GM21717 (cell line): ENCODE data around the gene DMWD.
"Not testable (repeated sequence)": the region's sequence is repeated elsewhere in the genome, so short reads cannot be mapped to it uniquely, and the experiment has no call there.

Experiments used
- ATAC-seq: cut with Tn5 transposase; IDR thresholded peaks from one replicate; pipeline ENCODE4 v1.9.1; 2021; ENCODE audit warnings: mild to moderate bottlenecking, moderate library complexity; ENCODE audit not compliant: unreplicated experiment

DMWD gene

DNA sequence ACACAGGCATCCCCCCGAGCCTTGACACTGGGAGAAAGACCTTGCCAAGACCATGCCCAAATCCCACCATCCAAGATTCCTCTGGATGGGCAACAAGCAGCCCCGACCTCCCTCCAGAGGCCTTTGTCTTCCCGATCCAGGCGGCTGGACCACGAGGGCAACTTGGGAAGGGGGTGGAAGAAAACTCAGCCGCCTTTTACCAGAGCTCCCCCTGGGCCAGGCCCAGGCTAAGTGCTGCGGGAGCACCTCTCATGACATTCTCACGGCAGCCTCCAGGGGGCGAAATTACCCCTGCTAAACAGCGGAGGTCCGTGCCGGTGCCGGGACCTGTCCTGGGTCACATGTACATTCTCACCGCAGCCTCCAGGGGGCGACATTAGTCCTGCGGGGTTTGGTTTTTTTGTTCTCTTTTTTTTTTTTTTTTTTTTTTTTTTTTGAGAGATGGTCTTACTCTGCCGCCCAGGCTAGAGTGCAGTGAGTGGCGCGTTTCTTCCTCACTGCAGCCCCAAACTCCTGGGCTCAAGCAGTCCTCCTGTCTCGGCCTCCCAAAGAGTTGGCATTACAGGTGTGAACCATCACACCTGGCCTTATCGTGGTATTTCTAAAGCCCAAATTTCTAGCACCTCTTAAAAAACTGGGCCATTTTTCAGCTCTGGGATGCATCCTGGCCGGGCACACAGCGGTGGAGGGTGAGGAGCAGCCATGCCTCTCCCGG, 24.5 kb upstream of the DMWD start:
- peak; percentile 64 for ATAC-seq

DNA sequence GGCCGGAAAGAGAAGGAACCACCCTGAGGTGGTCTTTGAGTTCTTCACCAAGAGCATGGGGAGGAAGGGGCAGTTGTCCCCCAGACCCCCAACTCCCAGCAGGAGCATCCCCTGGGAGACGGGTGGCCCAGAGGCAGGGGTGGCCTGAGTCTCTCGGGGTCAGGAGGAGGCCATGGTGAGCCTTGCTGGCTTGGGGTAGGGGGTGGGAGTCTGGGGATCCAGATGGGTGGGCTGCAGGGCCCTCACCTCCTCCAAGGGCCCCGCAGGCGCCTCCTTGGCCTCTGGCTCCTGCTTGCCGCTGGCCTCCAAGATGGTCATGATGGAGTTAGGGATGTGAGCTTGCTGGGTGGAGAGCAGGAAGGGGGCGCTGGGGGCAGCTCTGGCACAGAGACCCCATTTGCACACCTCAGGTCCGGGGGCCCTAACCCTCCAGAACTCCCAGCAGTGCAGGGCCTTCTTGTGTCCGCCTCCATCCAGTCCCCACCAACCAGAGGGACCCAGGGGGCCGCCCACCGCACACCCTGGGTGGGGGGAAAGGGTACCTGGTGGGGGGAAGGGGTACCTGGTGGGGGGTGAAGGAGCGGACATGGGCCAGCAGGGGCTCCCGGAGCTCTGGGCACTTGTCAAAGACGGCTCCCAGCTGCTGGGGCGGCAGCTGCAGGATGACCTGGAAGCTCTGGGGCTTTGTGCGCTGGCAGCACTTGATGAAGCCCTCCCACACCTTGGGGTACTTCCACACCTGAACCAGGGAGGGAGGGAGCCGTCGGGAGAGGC, 23.8 kb upstream of the DMWD start:
- no peak for ATAC-seq

DNA sequence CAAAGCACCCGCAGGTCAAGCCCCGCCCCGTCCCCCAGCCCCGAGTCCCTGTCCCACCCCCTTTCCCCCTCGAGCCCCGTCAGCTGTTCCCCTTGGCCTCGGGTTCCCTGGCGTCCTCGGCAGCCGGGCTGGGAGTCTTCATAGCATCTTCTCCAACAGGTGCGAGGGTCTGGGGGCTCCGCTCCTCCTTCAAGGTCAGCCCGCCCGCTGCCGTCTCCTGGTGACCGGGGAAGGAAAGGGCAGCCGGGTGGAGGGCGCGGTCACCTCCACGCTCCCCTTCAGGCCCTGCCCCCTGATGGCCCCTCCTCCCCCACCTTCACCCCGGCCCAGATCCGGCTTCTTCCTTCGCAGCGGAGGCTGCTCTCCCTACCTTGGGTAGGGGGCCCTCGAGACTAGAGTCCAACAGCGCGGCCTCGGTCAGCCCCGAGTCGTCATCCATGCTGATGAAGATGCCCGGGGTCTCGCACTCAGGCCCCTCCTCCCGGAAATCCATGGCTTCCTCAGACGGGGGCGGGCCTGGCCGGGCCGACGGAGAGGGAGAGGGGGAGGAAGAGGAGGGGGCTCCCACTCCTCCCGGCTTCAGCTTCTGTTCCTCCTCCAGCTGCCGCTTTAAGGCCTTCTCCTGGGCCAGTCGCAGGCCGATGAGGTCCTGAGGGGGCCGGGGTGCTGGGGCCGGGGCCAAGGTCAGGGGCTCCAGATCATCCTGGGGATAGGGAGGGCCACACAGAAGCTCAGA, 23.0 kb upstream of the DMWD start:
- no peak for ATAC-seq

DNA sequence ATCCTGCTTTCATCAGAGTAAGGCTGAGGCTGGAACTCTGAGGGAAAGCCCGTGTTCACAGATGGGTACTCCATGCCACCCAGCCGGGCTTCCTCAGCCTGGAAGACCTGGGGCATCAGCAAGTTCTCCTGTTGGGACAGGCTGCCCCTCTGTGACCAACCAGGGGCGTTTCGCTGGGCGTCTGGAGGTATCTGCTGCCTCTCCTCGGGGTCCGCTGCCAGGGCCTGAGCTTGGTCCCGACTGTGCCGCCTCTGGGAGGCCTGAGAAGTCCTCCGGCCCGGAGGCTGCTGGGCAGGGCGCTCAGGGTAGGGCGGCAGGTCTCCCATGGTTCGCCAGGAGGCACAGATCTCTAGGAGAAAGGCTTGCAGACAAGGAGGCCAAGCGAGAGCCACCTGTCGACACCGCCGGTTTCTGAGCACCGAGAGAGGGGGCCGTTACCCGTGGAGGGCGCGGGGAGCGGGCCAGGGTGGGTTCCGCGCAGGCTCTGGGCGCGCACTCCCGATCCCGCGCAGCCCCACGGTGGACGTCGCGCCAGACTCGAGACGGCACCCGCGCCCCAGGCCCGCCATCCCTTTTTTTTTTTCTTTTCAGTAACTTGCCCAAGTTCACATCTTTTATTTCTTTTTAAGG, 22.3 kb upstream of the DMWD start, which contains the start of gene RSPH6A:
Gene RSPH6A (minus strand): TSS at position 458 of the 630 bp plus-strand sequence. CDS start 132 bp downstream, at position 326.
- ATAC-seq, result no peak

DNA sequence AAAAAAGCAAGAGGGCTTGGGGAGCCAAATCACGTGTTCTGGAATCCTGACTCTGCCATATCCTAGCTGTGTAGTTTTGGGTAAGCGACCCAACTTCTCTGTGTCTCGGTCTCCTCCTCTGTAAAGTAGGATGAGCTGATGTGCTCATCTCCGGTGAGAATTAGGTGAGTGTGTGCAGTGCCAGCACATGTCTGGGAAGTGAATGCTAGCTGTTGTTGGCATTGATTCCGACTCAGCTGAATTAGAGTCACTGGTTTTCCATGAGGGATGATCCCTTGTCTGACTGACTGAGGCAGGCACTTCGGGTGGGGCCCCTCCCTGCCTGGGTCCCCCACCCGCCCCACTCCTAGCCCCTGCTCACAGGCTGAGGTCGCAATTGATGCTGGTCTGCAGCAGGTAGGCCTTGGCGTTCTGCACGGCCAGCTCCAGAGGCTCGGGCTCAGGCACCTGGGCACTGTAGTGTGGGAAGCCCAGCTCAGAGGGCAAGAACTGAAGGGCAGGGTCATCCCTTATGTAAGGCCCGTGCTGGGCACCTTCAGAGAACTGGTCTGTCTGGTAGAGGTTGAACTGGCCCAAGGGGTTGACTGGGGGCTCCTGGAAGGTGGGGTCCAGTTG, 21.6 kb upstream of the DMWD start:
- no peak for ATAC-seq

DNA sequence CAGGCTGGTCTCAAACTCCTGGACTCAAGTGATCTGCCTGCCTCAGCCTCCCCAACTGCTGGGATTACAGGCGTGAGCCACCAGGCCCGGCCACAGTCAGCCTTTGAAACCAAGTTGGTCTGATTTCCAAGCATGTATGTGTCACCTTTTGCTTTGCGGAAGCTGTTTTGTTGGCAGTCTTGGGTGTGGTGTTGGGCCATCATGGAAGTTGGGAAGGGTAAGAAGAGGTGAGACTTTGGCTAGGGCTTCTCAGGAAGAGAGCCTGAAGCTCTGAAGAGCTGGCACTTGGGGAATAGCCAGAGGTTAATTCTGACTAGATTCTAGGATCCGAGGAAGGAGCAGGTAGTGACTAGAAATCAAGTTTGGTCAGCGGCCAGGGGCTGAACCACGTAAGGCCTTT, 19.7 kb upstream of the DMWD start:
- no peak for ATAC-seq

DNA sequence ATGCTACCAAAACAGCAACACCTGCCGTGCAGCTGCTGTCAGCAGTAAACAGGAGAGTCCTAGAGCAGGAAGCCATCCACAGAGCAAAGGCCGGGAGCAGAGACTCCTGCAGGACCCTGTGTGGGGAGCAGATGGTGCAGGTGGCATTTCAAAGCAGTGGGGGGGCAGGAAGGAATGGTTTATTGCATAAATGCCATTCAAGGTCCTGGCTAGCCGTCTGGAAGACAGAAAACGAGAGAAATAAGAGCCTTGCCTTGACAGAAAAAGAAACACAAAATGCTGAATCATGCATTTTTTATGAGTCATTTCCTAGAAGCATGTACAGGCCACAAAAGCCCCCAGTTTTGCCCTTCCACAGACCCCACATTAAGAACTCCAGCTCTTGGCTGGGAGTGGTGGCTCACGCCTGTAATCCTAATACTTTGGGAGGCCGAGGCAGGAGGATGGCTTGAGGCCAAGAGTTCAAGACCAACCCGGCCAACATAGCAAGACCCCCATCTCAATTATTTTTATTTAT, 17.1 kb upstream of the DMWD start:
- no peak for ATAC-seq

DNA sequence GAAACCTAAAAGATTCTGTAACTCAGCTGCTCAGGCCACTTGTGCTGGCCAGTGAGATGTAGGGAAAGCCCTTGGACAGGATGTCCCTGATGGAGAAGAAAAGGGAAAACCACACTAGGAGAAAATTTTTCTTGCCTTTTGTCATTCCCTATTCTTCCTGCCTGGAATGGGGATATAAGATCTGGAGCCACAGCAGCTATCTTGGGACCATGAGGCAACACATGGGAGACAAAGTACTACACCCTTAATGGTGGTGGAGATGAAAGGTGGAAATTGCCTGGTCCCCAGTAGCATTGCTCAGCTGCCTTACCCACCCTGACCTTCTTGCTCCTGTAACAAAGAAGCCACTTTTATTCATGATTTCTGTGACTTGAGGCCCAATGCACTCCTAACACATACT, 13.1 kb upstream of the DMWD start:
- ATAC-seq, result no peak

DNA sequence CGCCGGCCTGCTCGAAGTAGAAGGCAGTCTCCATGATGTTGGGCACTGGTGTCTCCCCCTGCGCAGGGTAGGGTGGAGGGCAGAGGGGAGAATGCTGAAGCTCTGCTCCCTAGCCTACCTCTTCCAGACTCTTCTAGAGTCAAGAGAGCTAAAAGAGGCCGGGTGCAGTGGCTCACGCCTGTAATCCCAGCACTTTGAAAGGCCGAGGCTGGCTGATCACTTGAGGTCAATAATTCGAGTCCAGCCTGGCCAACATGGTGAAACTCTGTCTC, 12.2 kb upstream of the DMWD start:
- no peak for ATAC-seq

DNA sequence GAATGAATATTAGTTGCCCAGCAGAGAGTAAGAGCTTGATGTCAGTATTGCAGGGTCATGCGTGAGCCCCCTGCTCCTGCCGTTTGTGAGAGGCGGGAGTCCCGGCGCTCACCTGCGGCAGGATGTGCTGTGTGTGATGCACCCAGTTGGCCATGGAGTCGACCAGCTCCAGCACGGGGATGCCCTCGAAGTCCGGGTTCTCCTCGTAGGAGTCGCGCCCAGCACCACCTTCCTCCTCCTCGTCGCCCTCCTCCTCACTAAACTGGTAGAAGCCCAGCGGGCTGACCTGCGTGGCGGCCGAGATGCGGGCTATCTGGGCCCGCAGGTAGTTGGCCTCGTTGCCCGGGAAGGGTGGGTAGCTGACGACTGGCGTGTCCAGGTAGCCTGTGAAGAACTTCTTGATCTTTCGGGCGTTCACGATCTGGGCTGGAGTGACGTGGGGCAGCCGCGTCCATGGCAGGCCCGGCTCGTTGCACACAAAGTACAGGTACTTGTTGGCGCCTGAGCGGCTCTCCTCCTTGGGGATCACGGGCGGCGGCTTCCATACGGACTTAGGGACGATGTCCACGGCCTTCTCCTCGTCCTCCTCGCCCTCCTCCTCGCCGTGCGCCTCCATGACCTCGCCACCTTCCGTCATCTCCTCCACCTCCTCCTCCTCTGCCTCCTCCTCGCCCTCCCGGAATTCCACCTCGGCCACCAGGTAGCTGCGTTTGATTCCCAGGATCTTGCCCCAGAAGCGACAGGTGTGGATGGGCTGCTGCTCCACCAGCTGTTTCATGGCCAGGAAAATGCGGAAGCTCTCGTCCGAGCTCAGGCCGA, 11.7 kb upstream of the DMWD start:
- no peak for ATAC-seq

DNA sequence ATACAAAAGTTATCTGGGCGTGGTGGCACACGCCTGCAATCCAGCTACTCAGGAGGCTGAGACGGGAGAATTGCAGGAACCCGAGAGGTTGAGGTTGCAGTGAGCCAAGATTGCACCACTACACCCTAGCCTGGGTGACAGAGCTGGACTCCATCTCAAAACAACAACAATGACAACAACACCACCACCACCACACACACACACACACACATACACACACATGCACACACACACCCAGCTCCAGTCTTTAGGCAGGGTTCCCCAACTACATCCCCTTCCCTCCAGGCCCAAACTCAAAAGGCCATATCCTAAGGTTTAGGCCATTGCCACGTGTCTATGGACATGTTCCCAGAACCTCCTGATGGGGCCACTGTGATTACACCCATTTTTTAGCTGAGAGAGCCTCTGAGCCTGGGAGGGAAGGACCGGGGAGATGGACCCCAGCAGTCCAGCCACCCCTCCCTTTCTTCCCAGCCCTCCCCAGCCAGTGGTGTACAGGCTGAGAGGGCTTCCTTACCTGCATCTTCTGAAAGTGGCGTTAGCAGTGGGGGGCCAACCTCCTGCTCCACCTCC, 9.0 kb upstream of the DMWD start:
- no peak for ATAC-seq

DNA sequence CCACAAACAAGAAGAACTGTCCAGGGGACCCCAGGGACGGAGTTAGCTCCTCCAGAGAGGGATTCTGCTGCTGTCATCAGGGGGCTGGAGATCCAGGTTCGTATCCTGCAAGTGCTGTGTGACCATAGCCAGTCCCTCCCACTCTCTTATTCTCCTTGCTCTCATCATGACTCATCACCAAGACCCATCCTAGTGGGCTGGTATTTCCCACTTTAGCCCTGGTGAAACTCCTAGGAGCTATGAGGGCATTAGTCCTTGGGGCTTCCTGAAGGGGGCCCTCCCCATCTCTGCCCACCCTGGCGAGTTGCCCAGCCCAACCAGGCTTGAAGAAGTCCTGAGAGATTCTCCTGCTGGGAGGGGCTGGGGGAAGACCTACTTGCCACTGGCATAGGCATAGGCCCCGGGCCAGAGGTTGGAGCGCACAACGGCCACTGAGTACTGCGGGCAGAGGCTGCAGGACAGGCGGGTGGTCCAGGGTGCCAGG, 7.5 kb upstream of the DMWD start:
- ATAC-seq, result no peak

DNA sequence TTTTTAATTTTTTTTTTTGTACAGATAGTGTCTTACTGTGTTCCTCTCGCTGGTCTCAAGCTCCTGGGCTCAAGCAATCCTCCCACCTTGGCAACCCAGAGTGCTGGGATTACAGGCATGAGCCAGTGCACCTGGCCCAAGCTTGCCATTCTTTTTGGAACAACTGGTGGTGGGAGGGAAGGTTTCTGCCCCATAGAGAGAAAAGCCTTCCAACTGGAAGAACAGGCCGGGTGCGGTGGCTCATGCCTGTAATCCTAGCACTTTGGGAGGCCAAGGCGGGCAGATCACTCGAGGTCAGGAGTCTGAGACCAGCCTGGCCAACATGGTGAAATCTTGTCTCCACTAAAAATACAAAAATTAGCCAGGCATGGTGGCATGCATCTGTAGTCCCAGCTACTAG, 6.9 kb upstream of the DMWD start:
- ATAC-seq, result not testable (repeated sequence)

DNA sequence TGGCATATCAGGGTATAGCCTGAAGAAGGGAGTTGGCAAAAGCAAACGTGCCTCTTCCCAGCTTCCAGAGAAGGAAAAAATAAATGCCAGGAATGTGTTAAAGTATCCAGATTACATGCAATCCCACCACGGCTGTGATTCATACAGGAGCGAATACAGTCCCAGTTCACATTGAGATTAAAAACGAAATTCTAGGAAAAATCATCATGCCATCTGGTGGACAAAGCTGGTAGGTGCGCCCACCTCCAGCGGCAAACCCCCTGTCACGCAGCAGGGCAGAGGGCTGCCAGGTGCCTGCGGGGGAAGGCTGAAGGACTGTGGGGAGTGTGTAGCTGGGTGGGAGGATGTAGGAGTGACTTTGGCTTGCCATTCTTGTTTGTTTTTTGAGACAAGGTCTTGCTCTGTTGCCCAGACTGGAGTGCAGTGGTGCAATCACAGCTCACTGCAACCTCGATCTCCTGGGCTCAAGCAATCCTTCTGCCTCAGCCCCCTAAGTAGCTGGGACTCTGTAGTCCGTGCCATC, 6.4 kb upstream of the DMWD start:
- ATAC-seq, result no peak

DNA sequence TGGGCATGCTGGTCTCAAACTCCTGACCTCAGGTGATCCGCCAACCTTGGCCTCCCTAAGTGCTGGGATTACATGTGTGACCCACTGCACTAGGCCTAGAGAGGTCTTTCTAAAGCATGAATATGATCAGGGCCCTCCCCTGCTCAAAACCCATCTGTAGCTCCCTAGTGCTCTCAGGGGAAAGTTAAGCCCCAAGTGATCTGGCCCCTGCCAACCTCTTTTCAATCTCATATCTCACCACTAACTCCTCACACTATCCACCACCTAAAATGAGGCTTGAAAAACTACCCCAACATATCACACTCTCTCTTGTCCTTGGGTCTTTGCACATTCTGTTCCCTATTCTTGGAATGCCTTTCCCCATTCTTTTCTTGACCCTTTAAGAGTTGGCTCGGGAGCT, 2.0 kb upstream of the DMWD start:
- no peak for ATAC-seq

DNA sequence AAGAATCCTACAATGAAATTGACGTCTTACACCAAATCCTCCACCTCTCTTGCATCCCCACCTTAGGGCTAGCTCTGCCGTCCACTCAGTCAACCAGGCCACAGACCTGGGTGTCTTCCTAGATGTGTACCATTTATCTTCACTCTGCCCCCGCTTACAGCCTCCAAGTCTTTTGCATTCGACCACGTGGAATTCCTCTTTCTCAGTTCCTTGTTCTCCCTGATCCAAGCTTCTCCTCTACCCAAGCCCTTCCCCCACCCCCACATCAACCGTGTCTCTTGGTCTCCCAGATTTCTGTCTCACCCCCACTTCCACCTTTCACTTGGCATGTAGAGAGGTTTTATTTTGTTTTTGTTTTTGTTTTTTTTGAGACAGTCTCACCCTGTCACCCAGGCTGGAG, 1.2 kb upstream of the DMWD start:
- ATAC-seq, result no peak

DNA sequence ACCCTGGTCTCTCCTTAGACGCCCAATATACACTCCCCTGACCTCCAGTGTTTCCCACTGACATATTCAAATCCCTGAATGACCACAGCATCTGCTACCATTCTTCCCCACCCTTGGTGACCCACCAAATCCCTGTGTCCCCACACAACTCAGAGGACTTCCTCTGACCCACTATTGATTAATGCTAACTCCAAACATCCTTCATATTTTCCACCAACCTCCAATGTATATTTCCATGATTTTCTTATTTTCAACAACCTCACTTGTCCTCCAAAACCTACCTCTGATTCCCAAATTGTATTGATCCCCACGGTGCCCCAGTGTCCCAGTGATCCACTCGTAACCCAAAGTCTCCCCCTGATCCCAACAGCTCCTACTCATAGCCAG, 526 bp upstream of the DMWD start:
- ATAC-seq, result no peak

DNA sequence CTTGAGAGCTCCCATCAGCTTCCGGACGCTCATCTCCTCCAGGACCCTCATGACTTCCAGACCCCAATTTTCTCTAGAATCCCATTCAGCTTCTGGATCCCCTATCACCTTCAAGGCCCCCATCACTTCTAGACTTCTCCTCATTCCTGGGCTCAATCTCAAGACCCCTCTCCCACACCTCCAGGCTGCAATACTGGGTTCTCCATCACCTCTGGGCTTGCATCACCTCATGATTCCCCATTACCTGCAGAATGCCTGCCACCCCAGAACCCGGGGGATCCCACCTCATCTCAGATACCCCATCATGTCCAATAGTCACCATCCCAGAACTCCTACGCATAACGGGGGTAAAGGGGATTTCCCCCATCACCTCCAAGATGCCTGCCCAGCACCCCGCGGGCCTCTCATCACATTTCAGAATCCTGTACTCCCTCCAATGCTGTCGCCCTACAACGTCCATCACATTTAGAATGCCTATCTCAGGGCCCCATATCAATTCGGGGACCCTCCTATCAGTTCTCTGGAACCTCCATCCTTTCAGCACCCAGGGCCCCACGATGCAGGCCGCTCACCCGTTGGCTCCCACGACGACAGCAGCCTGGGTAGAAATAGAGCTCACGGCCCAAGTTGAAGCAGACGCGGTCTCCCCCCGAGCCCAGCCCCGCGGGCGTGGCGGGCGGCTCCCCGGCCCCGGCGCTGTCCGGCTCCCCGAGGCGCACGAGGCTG, 738 bp downstream of the DMWD start:
- ATAC-seq, result peak; percentile 3

DNA sequence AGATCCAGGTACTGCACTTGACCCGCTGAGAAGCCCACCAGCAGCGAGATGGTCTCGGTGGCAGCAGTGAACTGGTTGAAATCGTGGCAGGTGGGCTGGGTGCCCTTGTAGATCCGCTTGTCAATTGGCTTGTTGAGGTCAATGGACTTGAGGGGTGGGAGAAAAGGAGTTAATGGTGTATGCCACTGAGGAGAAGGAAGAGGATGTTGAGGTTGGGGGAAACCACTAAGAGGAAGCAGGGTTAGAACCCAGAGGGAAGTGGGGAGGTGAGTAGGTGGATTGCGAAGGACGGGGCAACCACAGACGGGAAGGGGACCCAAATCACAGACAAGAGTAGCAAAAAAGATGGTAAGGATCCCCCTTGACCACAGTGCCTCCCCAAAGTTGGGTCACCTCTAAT, 1.7 kb downstream of the DMWD start:
- no peak for ATAC-seq
